ENCODE results near the gene LMAN1L.

- TF ChIP-seq CTCF (IDR thresholded peaks at IDR 0.05), result no peak
- TF ChIP-seq POLR2A (IDR thresholded peaks at IDR 0.05), result no peak
Observed at GRCh38 chr15:74769463-74770025, 43.1 kb upstream of the LMAN1L start.
